Smooth muscle cell (in vitro differentiated cells): ENCODE results near the gene ACP4. TPM values are rescaled to one million over a fixed set of nuclear protein-coding genes. Genes with fewer than 3 reads are reported as not detected.

Source experiments
- DNase-seq: peaks from one replicate; lab custom pipeline; 2025; ENCODE audit not compliant: unreplicated experiment; lab: John Stamatoyannopoulos, UW
- H2AFZ ChIP-seq: fragments of 200-600 bp; sonication (generic); 2 replicates; pipeline ENCODE4 v1.6.0; 2016; ENCODE audit warnings: antibody characterized with exemption, low read depth, mild to moderate bottlenecking
- H3F3A ChIP-seq: fragments of 200-600 bp; sonication (generic); 2 replicates; pipeline ENCODE4 v1.6.0; 2017; ENCODE audit warnings: antibody characterized with exemption, low read depth
- H3K27ac ChIP-seq: fragments of 200-600 bp; sonication (generic); 2 replicates; pipeline ENCODE4 v1.5.1; 2016; ENCODE audit warnings: low read depth, mild to moderate bottlenecking
- H3K27me3 ChIP-seq: fragments of 200-600 bp; sonication (generic); 2 replicates; pipeline ENCODE4 v1.6.1; 2016; ENCODE audit warnings: low read depth, mild to moderate bottlenecking
- H3K36me3 ChIP-seq: fragments of 200-600 bp; sonication (generic); 2 replicates; pipeline ENCODE4 v1.5.1; 2016; ENCODE audit warnings: low read depth
- H3K4me1 ChIP-seq: fragments of 200-600 bp; sonication (generic); 2 replicates; pipeline ENCODE4 v1.5.1; 2016; ENCODE audit warnings: low read depth
- H3K4me2 ChIP-seq: fragments of 200-600 bp; sonication (generic); 2 replicates; pipeline ENCODE4 v1.6.0; 2016; ENCODE audit warnings: mild to moderate bottlenecking
- H3K4me3 ChIP-seq: fragments of 200-600 bp; sonication (generic); 2 replicates; pipeline ENCODE4 v1.5.1; 2016; ENCODE audit warnings: mild to moderate bottlenecking
- H3K79me2 ChIP-seq: fragments of 200-600 bp; sonication (generic); 2 replicates; pipeline ENCODE4 v1.6.0; 2016; ENCODE audit warnings: low read depth, mild to moderate bottlenecking
- H3K9ac ChIP-seq: fragments of 200-600 bp; sonication (generic); 2 replicates; pipeline ENCODE4 v1.6.0; 2016; ENCODE audit warnings: low read depth
- H3K9me3 ChIP-seq: fragments of 200-600 bp; sonication (generic); replicated peaks from 2 replicates; pipeline ENCODE4 v1.5.1; 2016; ENCODE audit warnings: low read depth
- H4K20me1 ChIP-seq: fragments of 200-600 bp; sonication (generic); 2 replicates; pipeline ENCODE4 v1.6.0; 2016; ENCODE audit warnings: low read depth
- WGBS: methylation state at CpG from one replicate; pipeline ENCODE4 v1.1.7; 2016; ENCODE audit warnings: low lambda C conversion rate; 5-methylcytosine and 5-hydroxymethylcytosine counted together
- polyA plus RNA-seq: library from polyadenylated mRNA; unstranded; fragments of >200 nt; fragmentation: Nextera tagmentation; extraction: Ambion mirVana; gene quantifications from 2 replicates; pipeline ENCODE4 v1.2.1, GENCODE V29; 2016
- total RNA-seq: library from RNA; depleted of rRNA; stranded (reverse); fragments of >200 nt; gene quantifications from 2 replicates; pipeline ENCODE4 v1.2.3, GENCODE V29; 2014
- TF ChIP-seq, protein P1 (sequence below): fragments of 200-600 bp; sonication (generic); IDR thresholded peaks from 2 replicates; pipeline ENCODE4 v1.5.1; 2017; ENCODE audit warnings: borderline replicate concordance, mild to moderate bottlenecking, antibody characterized with exemption; ENCODE audit not compliant: insufficient read depth, poor library complexity, severe bottlenecking

The ACP4 gene
- total and polyA plus RNA-seq, 2 experiments from 2014 or later = 0.26 TPM; not detected in 1

DNA sequence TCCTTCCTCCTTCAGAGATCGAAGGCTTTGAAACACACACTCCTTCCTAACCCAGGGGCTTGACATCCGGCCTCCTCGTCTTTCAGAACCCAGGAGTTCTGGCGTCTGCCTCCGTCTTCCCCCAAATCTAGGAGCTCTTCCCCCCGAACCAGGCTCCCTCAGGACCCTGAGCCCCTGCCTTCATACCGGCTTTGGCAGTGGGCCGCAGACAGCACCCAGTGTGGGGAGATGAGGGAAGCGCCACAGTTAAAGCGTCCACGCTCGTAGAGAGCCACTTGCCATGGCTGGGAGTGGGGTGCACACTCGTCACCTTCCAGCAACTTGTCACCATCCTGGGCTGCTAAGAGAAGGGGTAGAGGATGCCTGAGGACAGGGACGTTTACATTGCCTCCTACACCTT, 37.3 kb downstream of the ACP4 start:
- no peak overlapping the region for H3K9ac ChIP-seq
- no peaks in the 10 kb centered on the region for H3K36me3 ChIP-seq
- no peaks in the 10 kb centered on the region for H3K4me1 ChIP-seq
- H3K4me3 ChIP-seq = no peak overlapping the region
- TF ChIP-seq, protein P1, sequence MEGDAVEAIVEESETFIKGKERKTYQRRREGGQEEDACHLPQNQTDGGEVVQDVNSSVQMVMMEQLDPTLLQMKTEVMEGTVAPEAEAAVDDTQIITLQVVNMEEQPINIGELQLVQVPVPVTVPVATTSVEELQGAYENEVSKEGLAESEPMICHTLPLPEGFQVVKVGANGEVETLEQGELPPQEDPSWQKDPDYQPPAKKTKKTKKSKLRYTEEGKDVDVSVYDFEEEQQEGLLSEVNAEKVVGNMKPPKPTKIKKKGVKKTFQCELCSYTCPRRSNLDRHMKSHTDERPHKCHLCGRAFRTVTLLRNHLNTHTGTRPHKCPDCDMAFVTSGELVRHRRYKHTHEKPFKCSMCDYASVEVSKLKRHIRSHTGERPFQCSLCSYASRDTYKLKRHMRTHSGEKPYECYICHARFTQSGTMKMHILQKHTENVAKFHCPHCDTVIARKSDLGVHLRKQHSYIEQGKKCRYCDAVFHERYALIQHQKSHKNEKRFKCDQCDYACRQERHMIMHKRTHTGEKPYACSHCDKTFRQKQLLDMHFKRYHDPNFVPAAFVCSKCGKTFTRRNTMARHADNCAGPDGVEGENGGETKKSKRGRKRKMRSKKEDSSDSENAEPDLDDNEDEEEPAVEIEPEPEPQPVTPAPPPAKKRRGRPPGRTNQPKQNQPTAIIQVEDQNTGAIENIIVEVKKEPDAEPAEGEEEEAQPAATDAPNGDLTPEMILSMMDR = no peak
- H3K9me3 ChIP-seq = no peaks in the 10 kb centered on the region
- H3K27ac ChIP-seq = no peak overlapping the region
- DNase-seq = no peak
- no peaks in the 10 kb centered on the region for H4K20me1 ChIP-seq
- H3K27me3 ChIP-seq = peaks cover 5% of the 10 kb centered on the region
- WGBS = 89% methylated on average over 14 of the region's 14 CpGs
- no peak overlapping the region for H2AFZ ChIP-seq
- no peaks in the 10 kb centered on the region for H3F3A ChIP-seq
- no peak overlapping the region for H3K4me2 ChIP-seq
- H3K79me2 ChIP-seq = no peaks in the 10 kb centered on the region

DNA sequence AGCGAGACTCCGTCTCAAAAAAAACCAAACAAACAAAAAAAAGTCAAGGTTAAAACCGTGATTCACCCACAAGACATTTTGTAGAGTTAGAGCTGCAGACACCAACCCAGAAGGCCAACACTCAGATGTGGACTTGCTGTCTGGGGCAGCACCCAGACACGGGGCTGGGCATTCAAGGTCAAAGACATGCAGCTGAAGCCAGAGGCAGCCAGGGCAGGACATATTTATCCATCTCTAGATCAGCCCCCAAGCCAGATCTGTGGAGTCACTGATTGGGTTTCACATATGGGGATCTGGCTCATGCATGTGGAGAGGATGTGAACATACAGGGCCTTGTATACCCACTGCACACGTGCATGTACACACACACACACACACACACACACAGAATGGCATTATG, 39.6 kb downstream of the ACP4 start:
- Histone ChIP-seq H4K20me1 (no peaks in the 10 kb centered on the region), H3K9ac (no peak overlapping the region), H3K36me3 (no peaks in the 10 kb centered on the region), H3K4me1 (no peaks in the 10 kb centered on the region), H3K27me3 (no peaks in the 10 kb centered on the region), H3K4me3 (no peak overlapping the region), H3K27ac (no peak overlapping the region), H3F3A (no peaks in the 10 kb centered on the region), H3K79me2 (no peaks in the 10 kb centered on the region), H3K9me3 (no peaks in the 10 kb centered on the region), H2AFZ (no peak overlapping the region), H3K4me2 (no peak overlapping the region)
- DNase-seq = no peak
- WGBS = 76% methylated on average over 5 of the region's 5 CpGs
- TF ChIP-seq, protein P1 = no peak

DNA sequence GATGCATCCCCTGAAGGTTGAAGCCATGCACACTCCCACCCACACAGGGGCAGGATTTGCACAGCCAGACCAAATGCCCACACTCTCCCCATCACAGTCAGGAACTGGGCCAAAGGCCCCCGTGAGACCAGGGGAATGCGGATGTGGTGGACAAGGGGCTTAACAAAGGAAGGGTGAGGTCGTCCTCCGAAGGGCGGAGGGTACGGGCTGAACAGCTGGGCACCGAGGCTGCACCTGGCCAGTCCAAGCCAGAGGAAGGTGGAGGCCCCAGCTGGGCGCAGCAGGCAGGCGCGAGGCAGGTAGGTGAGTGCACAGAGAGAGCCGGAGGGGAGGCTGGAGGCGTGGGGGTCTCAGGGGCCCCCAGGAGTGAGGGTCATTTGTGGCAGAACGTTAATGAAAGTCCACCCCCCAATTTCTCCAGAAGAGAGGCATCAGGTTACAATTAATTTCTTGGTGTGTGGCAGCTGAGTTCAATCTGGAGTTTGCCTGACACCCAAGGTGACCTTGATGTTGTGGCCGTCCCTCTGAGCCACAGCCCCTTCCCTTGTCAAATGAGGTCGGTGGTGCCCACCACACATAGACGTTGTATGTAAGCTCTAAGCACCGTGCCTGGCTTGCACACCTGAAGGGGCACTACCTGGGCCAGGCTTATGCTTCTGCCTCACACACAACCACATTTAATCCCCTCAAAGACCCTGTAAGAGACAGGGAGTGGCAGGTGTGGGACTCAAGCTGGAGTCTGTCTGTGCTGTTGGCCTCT, 40.2 kb downstream of the ACP4 start:
- H3K27ac ChIP-seq = no peak overlapping the region
- no peak for DNase-seq
- H3K79me2 ChIP-seq = no peaks in the 10 kb centered on the region
- no peaks in the 10 kb centered on the region for H3F3A ChIP-seq
- TF ChIP-seq, protein P1 = no peak
- no peak overlapping the region for H3K4me3 ChIP-seq
- no peak overlapping the region for H2AFZ ChIP-seq
- no peak overlapping the region for H3K9ac ChIP-seq
- no peak overlapping the region for H3K4me2 ChIP-seq
- no peaks in the 10 kb centered on the region for H3K36me3 ChIP-seq
- WGBS = 75% methylated on average over 15 of the region's 17 CpGs
- H3K9me3 ChIP-seq = no peaks in the 10 kb centered on the region
- H4K20me1 ChIP-seq = no peaks in the 10 kb centered on the region
- H3K4me1 ChIP-seq = no peaks in the 10 kb centered on the region
- H3K27me3 ChIP-seq = no peaks in the 10 kb centered on the region

DNA sequence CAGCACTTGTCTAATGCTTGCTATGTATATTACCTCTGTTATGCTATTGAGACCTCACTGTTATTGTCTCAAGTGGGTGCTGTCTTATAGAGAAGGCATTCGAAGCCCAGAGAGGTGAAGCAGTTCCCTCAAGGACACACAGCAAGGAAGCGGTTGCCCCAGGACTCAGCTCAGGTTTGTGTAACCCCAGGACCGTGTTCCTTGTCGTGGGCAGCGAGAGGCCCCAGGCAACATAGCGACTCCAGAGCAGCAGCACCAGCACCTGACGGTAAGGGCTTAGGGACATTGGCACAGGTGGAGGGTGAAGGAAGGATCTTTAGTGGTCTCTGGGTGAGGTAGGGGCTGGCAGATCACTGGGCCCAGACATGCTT, 40.8 kb downstream of the ACP4 start:
- Histone ChIP-seq H3K9me3 (no peaks in the 10 kb centered on the region), H4K20me1 (no peaks in the 10 kb centered on the region), H3F3A (no peaks in the 10 kb centered on the region), H3K9ac (no peak overlapping the region), H3K79me2 (no peaks in the 10 kb centered on the region), H3K4me3 (no peak overlapping the region), H3K27me3 (no peaks in the 10 kb centered on the region), H3K27ac (no peak overlapping the region), H2AFZ (no peak overlapping the region), H3K4me1 (no peaks in the 10 kb centered on the region), H3K36me3 (no peaks in the 10 kb centered on the region), H3K4me2 (no peak overlapping the region)
- 72% methylated on average over 7 of the region's 7 CpGs for WGBS
- TF ChIP-seq, protein P1 = no peak
- DNase-seq = no peak
